Measurements from ENCODE around the gene SNX27. TPM values are rescaled to one million over a fixed set of nuclear protein-coding genes. Genes with fewer than 3 reads are reported as not detected.

The SNX27 gene
- 16.2 and 58.9 TPM in 2 replicates for total RNA-seq (ENCODE audit: low replicate concordance)

DNA sequence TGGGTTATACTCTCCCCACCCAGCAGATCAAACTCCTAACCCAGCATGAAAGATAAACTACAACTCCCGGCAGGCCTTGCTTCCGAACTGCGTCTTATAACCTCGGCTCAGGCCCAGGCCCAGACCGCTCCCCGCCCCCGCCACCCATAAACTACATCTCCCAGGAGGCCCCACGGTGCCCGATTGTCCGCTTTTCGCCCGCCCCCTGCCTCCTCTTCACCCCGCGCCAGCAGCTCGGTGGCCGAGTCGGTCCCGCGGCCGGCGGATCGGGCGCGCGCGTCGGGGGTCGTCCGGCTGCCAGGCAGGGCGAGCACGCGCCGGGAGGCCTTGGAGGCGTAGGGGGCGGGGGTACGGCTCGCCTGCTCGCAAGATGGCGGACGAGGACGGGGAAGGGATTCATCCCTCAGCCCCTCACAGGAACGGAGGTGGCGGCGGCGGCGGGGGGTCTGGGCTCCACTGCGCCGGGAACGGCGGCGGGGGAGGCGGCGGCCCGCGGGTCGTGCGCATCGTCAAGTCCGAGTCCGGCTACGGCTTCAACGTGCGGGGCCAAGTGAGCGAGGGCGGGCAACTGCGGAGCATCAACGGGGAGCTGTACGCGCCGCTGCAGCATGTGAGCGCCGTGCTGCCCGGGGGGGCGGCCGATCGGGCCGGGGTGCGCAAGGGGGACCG, at the start of gene SNX27:
SNX27 (plus strand) TSS at position 219 of the 669 bp plus-strand sequence; CDS start at position 371, 152 bp downstream.

DNA sequence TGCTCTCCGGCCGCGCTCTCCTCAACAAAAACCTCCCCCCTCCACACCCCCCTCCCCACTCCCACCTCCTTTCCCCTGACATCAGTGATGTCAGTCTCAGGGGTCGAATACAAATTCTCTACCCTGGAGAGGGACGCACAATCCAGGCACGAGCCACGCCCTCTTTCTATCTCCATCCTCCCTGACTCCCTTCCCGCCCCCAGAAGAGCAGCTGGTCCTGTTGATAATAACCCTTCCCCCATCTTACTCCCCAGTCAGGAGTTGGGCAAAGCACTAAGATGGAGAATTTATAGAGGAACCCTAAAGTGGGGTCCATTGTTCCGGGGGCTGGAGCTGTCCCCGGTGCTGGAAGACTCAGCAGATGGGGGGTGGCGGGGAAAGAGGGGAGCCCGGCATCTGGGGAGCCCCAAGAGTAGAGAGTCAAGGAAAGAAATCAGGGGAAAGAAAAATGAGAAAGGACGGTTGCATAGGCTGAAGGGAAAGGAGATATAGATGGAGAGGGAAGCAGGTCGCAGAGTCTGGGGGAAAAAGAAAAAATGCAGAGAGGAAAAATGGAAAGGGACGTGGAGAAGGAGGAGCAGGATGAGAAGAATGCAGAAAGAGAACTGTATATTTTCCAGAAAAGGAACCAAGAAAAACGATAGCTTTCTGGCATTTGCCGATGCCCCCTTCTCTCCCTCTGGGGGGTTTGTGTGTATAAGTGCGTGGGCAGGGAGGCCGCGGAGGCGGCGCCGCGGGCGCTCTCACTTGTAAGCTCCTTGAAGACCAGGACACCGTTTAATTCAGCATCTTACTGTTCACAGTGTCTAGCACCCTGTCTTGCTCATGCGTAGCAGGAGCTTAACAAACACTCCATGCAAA, 105.2 kb downstream of the SNX27 start, which contains the start of gene CELF3:
CELF3 (minus strand) TSS at position 33 of the 861 bp plus-strand sequence. CDS start 783 bp downstream, outside the sequence.

DNA sequence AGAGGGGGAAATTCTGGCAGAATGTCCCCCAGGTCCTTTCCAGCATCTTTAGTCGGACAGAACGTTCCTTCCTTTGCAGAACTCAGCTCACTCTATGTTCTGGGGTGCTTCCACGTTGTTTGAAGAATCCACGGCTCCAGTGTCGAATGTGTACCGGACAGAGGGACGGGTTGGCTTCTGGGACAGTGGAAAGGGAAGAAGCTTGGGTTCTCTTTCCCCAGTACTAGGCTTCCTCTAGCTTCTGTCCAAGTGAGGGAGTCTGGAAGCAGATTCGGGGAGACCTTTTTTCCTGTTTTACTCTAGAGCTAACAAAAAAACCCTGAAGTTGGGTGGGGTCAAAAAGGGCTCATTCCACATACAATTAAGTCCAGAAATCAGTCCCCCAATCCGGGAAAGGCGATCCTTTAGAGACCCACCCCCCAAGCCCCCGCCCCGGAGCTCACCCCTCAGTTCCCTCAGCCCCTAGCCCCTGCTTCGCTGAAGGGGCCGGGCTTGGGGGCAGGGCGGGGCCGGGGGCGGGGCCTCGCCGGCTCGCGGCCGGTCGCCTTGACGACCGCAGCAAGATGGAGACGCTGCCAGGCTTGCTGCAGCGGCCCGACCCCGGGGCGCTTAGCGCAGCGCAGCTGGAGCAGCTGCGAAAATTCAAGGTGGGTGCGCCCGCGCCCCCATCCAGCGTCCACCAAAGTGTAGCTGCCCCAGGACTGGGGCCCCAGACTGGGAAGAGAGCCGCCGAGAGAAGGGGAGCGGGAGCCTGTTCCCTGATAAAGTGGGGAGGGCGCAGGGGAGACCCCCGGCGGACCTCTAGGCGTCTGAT, 109.3 kb downstream of the SNX27 start, which contains the start of gene RIIAD1:
RIIAD1 (plus strand) TSS at position 549 of the 814 bp plus-strand sequence; CDS start at position 564, 15 bp downstream.

Other genes with a start within 250 kb of the SNX27 start
- gene SELENBP1, start 239.3 kb upstream of the SNX27 start, total RNA-seq (ENCODE audit: low replicate concordance), result 34.8 and 125 TPM in 2 replicates
- 278 and 486 TPM in 2 replicates for gene PSMB4, start 212.5 kb upstream of the SNX27 start, total RNA-seq (ENCODE audit: low replicate concordance)
- 9.1 and 17.0 TPM in 2 replicates for gene POGZ, start 152.6 kb upstream of the SNX27 start, total RNA-seq (ENCODE audit: low replicate concordance)
- gene CGN, start 100.7 kb upstream of the SNX27 start, total RNA-seq (ENCODE audit: low replicate concordance), result 0.30 and 0.35 TPM in 2 replicates
- 8.5 and 18.1 TPM in 2 replicates for gene TUFT1, start 71.7 kb upstream of the SNX27 start, total RNA-seq (ENCODE audit: low replicate concordance)
- gene CELF3, start 104.8 kb downstream of the SNX27 start, total RNA-seq (ENCODE audit: low replicate concordance), result not detected in 2 replicates
- gene RIIAD1, start 109.5 kb downstream of the SNX27 start, total RNA-seq (ENCODE audit: low replicate concordance), result not detected in 2 replicates
- gene MRPL9, start 151.4 kb downstream of the SNX27 start, total RNA-seq (ENCODE audit: low replicate concordance), result 70.6 and 74.6 TPM in 2 replicates
- 0.47 and 2.0 TPM in 2 replicates for gene TDRKH, start 178.4 kb downstream of the SNX27 start, total RNA-seq (ENCODE audit: low replicate concordance)
- gene LINGO4, start 193.4 kb downstream of the SNX27 start, total RNA-seq (ENCODE audit: low replicate concordance), result not detected in 2 replicates
- not detected in 2 replicates for gene RORC, start 219.8 kb downstream of the SNX27 start, total RNA-seq (ENCODE audit: low replicate concordance)
- 0.12 TPM in 1 of 2 replicates, not detected in the other for gene C2CD4D, start 227.8 kb downstream of the SNX27 start, total RNA-seq (ENCODE audit: low replicate concordance)
- not detected in 2 replicates for gene THEM5, start 241.7 kb downstream of the SNX27 start, total RNA-seq (ENCODE audit: low replicate concordance)